ENCODE measurements around the gene REXO4. TPM values are rescaled to one million over a fixed set of nuclear protein-coding genes. Genes with fewer than 3 reads are reported as not detected.
A peak's percentile ranks its signal among the peaks of the same experiment; 100 is the strongest.

The REXO4 gene
- total and polyA plus RNA-seq, 9 of the 15 experiments (the other 6 are each of a cell fraction or from before 2014, with no cell fraction given) = 3.4 to 72.9 (median 31.1) TPM

GRCh38 chr9:133417541-133418461, at the start of gene REXO4 (continued):
- TF ChIP-seq, protein P1, sequence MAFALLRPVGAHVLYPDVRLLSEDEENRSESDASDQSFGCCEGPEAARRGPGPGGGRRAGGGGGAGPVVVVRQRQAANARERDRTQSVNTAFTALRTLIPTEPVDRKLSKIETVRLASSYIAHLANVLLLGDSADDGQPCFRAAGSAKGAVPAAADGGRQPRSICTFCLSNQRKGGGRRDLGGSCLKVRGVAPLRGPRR (CRISPR knock-in tag; IDR thresholded peaks at IDR 0.05) = no peak
- TF ChIP-seq RFX5 (IDR thresholded peaks at IDR 0.05; ENCODE audit: low read depth, low read length) (no peak), CBFB (CRISPR knock-in tag; IDR thresholded peaks at IDR 0.05) (no peak), SOX6 (IDR thresholded peaks at IDR 0.05) (peak; percentile 69), SREBF2 (CRISPR knock-in tag; IDR thresholded peaks at IDR 0.05) (no peak), POLR2G (IDR thresholded peaks at IDR 0.05; ENCODE audit: low read depth, low read length) (peak; percentile 95), MIER1 (IDR thresholded peaks at IDR 0.05; ENCODE audit: low read depth) (peak; percentile 71), CCAR2 (IDR thresholded peaks at IDR 0.05; ENCODE audit: low read depth, low read length) (no peak), DDX20 (tag; IDR thresholded peaks at IDR 0.05; ENCODE audit: low read depth) (no peak), ZNF551 (CRISPR knock-in tag; IDR thresholded peaks at IDR 0.05) (no peak), GTF3C2 (IDR thresholded peaks at IDR 0.05; ENCODE audit: borderline replicate concordance, extremely low read depth, insufficient read length) (no peak), PCBP2 (IDR thresholded peaks at IDR 0.05; ENCODE audit: low read depth, low read length, poor library complexity, severe bottlenecking) (no peak), RBFOX2 (IDR thresholded peaks at IDR 0.05; ENCODE audit: low read depth, low read length) (peak; percentile 95), FOXA3 (CRISPR knock-in tag; conservative IDR thresholded peaks at IDR 0.05 in 1 of 2, IDR thresholded peaks at IDR 0.05 in 1 of 2) (peak in 1 of 2 experiments; percentile 15; a peak in 1 of 4 replicates)
- TF ChIP-seq, protein P2, sequence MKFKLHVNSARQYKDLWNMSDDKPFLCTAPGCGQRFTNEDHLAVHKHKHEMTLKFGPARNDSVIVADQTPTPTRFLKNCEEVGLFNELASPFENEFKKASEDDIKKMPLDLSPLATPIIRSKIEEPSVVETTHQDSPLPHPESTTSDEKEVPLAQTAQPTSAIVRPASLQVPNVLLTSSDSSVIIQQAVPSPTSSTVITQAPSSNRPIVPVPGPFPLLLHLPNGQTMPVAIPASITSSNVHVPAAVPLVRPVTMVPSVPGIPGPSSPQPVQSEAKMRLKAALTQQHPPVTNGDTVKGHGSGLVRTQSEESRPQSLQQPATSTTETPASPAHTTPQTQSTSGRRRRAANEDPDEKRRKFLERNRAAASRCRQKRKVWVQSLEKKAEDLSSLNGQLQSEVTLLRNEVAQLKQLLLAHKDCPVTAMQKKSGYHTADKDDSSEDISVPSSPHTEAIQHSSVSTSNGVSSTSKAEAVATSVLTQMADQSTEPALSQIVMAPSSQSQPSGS (CRISPR knock-in tag; IDR thresholded peaks at IDR 0.05) = no peak
- TF ChIP-seq, protein P3, sequence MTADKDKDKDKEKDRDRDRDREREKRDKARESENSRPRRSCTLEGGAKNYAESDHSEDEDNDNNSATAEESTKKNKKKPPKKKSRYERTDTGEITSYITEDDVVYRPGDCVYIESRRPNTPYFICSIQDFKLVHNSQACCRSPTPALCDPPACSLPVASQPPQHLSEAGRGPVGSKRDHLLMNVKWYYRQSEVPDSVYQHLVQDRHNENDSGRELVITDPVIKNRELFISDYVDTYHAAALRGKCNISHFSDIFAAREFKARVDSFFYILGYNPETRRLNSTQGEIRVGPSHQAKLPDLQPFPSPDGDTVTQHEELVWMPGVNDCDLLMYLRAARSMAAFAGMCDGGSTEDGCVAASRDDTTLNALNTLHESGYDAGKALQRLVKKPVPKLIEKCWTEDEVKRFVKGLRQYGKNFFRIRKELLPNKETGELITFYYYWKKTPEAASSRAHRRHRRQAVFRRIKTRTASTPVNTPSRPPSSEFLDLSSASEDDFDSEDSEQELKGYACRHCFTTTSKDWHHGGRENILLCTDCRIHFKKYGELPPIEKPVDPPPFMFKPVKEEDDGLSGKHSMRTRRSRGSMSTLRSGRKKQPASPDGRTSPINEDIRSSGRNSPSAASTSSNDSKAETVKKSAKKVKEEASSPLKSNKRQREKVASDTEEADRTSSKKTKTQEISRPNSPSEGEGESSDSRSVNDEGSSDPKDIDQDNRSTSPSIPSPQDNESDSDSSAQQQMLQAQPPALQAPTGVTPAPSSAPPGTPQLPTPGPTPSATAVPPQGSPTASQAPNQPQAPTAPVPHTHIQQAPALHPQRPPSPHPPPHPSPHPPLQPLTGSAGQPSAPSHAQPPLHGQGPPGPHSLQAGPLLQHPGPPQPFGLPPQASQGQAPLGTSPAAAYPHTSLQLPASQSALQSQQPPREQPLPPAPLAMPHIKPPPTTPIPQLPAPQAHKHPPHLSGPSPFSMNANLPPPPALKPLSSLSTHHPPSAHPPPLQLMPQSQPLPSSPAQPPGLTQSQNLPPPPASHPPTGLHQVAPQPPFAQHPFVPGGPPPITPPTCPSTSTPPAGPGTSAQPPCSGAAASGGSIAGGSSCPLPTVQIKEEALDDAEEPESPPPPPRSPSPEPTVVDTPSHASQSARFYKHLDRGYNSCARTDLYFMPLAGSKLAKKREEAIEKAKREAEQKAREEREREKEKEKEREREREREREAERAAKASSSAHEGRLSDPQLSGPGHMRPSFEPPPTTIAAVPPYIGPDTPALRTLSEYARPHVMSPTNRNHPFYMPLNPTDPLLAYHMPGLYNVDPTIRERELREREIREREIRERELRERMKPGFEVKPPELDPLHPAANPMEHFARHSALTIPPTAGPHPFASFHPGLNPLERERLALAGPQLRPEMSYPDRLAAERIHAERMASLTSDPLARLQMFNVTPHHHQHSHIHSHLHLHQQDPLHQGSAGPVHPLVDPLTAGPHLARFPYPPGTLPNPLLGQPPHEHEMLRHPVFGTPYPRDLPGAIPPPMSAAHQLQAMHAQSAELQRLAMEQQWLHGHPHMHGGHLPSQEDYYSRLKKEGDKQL (CRISPR knock-in tag; IDR thresholded peaks at IDR 0.05; ENCODE audit: borderline replicate concordance) = no peak
